ENCODE measurements around the gene TMEM31.
"Not testable (repeated sequence)": the region's sequence is repeated elsewhere in the genome, so short reads cannot be mapped to it uniquely, and the experiment has no call there.

Gene TMEM31

GRCh38 chrX:103727115-103727514 is 16.4 kb downstream of the TMEM31 start:
- no peak for DNase-seq

GRCh38 chrX:103729015-103729414 is 18.3 kb downstream of the TMEM31 start:
- no peak for DNase-seq

GRCh38 chrX:103730147-103730795 is 19.6 kb downstream of the TMEM31 start:
- DNase-seq, result no peak

DNA sequence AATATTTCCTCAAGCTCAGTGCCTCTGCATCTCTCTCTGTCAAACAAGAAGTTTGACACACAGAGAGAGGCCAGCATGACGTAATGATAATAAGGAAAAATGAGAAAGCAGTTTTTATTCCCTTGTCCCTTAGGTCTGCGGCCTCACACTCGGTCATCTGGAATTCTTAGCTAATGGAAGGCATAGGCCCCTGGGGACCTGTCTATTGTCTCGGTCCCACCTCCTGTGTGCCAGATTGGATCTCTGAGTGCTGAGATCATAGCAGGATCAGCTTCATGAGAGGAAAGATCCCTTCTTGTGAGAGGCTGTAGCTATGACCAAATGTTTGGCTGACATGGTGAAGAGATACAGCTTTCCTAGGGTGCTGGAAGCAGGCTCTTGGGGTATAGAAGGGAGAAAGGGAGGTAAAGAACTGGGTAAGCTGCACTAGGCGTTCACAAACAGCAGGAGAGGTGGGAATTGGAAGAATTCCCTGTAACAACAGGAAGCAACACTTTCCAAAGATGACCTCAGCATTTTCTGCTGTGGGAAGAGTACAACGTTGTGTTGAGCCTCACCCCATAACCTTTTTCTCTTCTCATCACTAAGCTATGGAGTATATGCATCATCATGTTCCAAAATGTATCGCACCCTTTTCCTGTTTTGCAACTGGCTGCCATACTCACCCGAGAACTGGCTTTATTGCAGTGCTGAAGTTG is 20.2 kb downstream of the TMEM31 start:
- DNase-seq, result no peak

- DNase-seq, result no peak
Observed at GRCh38 chrX:103733017-103733416, 22.3 kb downstream of the TMEM31 start.

- DNase-seq, result no peak
Observed at GRCh38 chrX:103734125-103734760, 23.5 kb downstream of the TMEM31 start.

DNA sequence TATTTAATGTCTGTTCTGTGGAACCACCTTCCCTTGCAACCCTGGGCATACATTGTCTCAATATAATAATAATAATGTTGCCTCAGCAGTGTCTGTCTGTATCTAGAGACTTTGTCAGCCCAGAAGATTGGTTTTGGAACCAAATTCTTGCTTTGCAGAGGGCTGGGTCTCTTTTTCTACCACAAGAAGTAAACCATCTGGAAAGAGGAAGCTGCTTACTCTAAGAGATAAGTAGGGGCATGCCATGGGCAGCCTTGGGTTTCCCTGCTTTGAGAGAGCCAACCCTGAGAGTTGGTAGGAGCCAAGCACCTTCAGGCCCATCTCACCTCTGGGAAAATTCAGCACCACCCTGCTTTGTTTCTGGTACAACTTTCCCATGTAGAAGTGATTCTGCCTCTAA is 27.0 kb downstream of the TMEM31 start:
- DNase-seq, result no peak

DNA sequence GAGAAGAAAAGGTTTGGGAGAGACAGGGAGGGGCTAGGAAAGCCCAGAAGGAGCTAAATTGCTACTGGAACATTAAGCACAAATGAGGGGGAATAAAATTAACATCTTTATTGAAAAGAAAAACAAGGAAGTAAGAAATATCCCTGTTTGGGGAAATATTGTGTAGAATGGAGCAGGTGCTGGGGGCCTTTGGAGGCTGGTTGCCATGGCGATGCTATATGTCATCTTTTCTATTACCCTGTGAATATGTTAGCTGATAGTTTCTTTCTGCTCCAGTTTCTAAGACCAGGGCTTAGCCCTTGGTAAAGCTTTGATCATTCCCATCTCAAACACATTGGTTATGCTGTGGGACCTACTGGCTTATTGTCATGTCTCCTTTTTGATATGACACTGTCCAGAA is 28.7 kb downstream of the TMEM31 start:
- no peak for DNase-seq

- DNase-seq, result no peak
Observed at GRCh38 chrX:103741879-103742278, 31.2 kb downstream of the TMEM31 start.

GRCh38 chrX:103742339-103742738 is 31.6 kb downstream of the TMEM31 start:
- no peak for DNase-seq

GRCh38 chrX:103747163-103747562 is 36.5 kb downstream of the TMEM31 start:
- no peak for DNase-seq

- no peak for DNase-seq
Observed at GRCh38 chrX:103754401-103754800, 43.7 kb downstream of the TMEM31 start.

DNA sequence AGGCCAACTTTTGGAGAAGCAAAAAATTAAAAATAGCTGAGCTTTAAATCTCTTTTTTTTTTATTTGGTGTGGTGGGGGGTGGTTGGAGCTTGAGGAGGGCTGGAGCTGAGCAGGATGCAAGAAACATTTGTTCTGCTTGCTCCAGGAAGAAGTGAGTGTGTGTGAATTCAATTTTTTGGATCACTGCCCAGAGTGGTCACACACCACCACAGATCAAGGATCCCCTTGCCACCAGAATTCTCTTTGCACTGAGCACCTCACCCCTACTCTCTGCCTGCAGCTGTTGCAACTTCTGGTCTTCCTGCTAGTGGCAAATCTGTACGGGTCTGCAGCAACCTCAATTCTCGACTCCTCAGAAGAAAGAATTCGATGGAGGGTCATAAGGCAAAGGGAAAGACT is 46.0 kb downstream of the TMEM31 start:
- no peak for DNase-seq

DNA sequence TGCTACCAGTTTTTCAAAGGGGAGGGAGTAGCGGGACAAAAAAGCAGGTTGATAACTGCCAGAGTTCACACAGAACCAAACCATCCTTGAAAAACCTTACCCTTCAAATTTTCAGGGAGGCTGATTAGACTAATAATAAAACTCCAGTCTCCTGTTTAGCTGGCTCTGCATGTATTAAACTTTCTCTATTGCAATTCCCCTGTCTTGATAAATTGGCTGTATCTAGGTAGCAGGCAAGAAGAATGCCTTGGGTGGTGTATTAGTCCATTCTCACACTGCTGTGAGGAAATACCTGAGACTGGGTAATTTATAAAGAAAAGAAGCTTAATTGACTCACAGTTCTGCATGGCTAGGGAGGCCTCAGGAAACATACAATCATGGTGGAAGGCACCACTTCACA is 47.8 kb downstream of the TMEM31 start:
- DNase-seq, result no peak

GRCh38 chrX:103763541-103763940 is 52.8 kb downstream of the TMEM31 start:
- DNase-seq, result not testable (repeated sequence)

Data from CD4-positive, alpha-beta T cell treated with Interleukin-17A for 1 hour (primary cell).